Body of pancreas (tissue), 4 donors: Measurements from ENCODE around the gene CLEC4C.

ENCODE experiments used
- CTCF ChIP-seq, 7 experiments: fragments of 450-650 bp in 4 of 7; fragments of 200-600 bp in 3 of 7; sonication (generic) in 3 of 7; IDR thresholded peaks; one replicate each; pipeline ENCODE4 v1.5.1; 2016 to 2019; ENCODE audit warnings: antibody characterized with exemption in 7 of 7
- POLR2A ChIP-seq, 3 donors: fragments of 450-650 bp; IDR thresholded peaks; one replicate each; pipeline ENCODE4 v1.6.1; 2016; ENCODE audit warnings: antibody characterized with exemption in 3 of 3, mild to moderate bottlenecking in 2 of 3

DNA sequence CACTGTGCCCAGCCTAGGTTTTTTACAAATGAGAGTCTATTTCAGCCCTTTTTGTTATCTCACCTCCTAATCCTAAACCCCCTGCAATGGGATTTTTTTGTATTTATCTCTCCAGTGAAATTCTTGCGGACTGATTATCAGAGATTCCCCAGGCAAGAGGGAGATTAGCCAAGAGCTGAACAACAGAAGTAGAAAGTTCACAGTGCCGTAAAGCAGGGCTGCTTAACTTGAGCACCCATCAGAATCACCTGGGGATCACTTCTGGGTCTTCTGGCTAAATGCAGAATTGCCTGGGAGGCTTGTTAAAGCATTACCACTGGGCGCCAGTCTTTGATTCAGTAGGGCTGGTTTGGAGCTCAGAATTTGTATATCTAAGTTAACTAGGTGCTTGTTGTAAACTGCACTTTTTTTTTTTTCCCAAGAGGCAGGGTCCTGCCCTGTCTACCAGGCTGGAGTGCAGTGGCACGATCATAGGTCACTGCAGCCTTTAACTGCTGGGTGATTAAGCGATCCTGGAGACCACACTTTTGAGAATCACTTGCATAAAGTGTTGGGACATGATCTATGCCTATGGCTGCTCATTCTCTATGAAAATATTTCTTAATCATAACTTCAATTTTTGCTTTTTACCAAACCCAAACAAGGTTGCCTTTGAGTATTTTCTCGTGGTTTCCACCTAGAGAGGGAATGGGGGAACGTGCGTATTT, 37.1 kb downstream of the CLEC4C start:
- TF ChIP-seq CTCF (IDR thresholded peaks at IDR 0.05) (no peak), POLR2A (IDR thresholded peaks at IDR 0.05) (no peak)
